ENCODE data around the gene TPRA1.

TPRA1 gene

GRCh38 chr3:127590593-127591465 is at the start of gene TPRA1:
TSS of gene TPRA1 (minus strand) at chr3:127590733. CDS start at chr3:127580146, 10,587 bp downstream.
- H3K27ac ChIP-seq (ENCODE audit: low read length), result peak within 1 kb of the TSS; percentile 84

GRCh38 chr3:127640042-127640355 is 49.5 kb upstream of the TPRA1 start:
- Histone ChIP-seq H3K4me3 (ENCODE audit: low read length) (no peak overlapping the region), H3K9me3 (ENCODE audit: control insufficient read depth, low read depth, low read length) (no peaks in the 10 kb centered on the region), H3K36me3 (ENCODE audit: control insufficient read depth, low read depth, low read length) (peaks cover 3% of the 10 kb centered on the region), H3K27me3 (ENCODE audit: control insufficient read depth, insufficient read depth, low read length) (no peaks in the 10 kb centered on the region), H3K9ac (ENCODE audit: low read length) (no peak overlapping the region), H3K27ac (ENCODE audit: low read length) (no peak overlapping the region), H3K4me1 (ENCODE audit: control insufficient read depth, low read depth, low read length) (no peaks in the 10 kb centered on the region)

More at GRCh38 chr3:127590593-127591465, at the start of gene TPRA1:
- Histone ChIP-seq H3K4me3 (ENCODE audit: low read length) (peak within 1 kb of the TSS; percentile 82), H3K9me3 (ENCODE audit: control insufficient read depth, low read depth, low read length) (no peaks in the 10 kb centered on the region), H3K4me1 (ENCODE audit: control insufficient read depth, low read depth, low read length) (peaks cover 9% of the 10 kb centered on the region), H3K27me3 (ENCODE audit: control insufficient read depth, insufficient read depth, low read length) (peaks cover 8% of the 10 kb centered on the region), H3K9ac (ENCODE audit: low read length) (peak within 1 kb of the TSS; percentile 82), H3K36me3 (ENCODE audit: control insufficient read depth, low read depth, low read length) (no peaks in the 10 kb centered on the region)

- H3K4me1 ChIP-seq (ENCODE audit: control insufficient read depth, low read depth, low read length), result no peaks in the 10 kb centered on the region
- no peak overlapping the region for H3K27ac ChIP-seq (ENCODE audit: low read length)
- H3K9me3 ChIP-seq (ENCODE audit: control insufficient read depth, low read depth, low read length), result no peaks in the 10 kb centered on the region
- H3K36me3 ChIP-seq (ENCODE audit: control insufficient read depth, low read depth, low read length), result peaks cover 3% of the 10 kb centered on the region
- H3K9ac ChIP-seq (ENCODE audit: low read length), result no peak overlapping the region
- no peak overlapping the region for H3K4me3 ChIP-seq (ENCODE audit: low read length)
- no peaks in the 10 kb centered on the region for H3K27me3 ChIP-seq (ENCODE audit: control insufficient read depth, insufficient read depth, low read length)
Measured at GRCh38 chr3:127639173-127640041, 48.9 kb upstream of the TPRA1 start.

- no peak overlapping the region for H3K4me3 ChIP-seq (ENCODE audit: low read length)
- H3K27ac ChIP-seq (ENCODE audit: low read length), result no peak overlapping the region
- peaks cover 3% of the 10 kb centered on the region for H3K36me3 ChIP-seq (ENCODE audit: control insufficient read depth, low read depth, low read length)
- no peaks in the 10 kb centered on the region for H3K27me3 ChIP-seq (ENCODE audit: control insufficient read depth, insufficient read depth, low read length)
- no peak overlapping the region for H3K9ac ChIP-seq (ENCODE audit: low read length)
- H3K4me1 ChIP-seq (ENCODE audit: control insufficient read depth, low read depth, low read length), result peaks cover 6% of the 10 kb centered on the region
- no peaks in the 10 kb centered on the region for H3K9me3 ChIP-seq (ENCODE audit: control insufficient read depth, low read depth, low read length)
Measured at GRCh38 chr3:127637971-127638370, 47.4 kb upstream of the TPRA1 start.

GRCh38 chr3:127637546-127637945 is 47.0 kb upstream of the TPRA1 start:
- H3K27ac ChIP-seq (ENCODE audit: low read length), result no peak overlapping the region
- H3K36me3 ChIP-seq (ENCODE audit: control insufficient read depth, low read depth, low read length), result peaks cover 3% of the 10 kb centered on the region
- H3K27me3 ChIP-seq (ENCODE audit: control insufficient read depth, insufficient read depth, low read length), result no peaks in the 10 kb centered on the region
- peaks cover 6% of the 10 kb centered on the region for H3K4me1 ChIP-seq (ENCODE audit: control insufficient read depth, low read depth, low read length)
- no peak overlapping the region for H3K9ac ChIP-seq (ENCODE audit: low read length)
- H3K9me3 ChIP-seq (ENCODE audit: control insufficient read depth, low read depth, low read length), result no peaks in the 10 kb centered on the region
- H3K4me3 ChIP-seq (ENCODE audit: low read length), result no peak overlapping the region

GRCh38 chr3:127634653-127635052 is 44.1 kb upstream of the TPRA1 start:
- Histone ChIP-seq H3K27me3 (ENCODE audit: control insufficient read depth, insufficient read depth, low read length) (peaks cover 7% of the 10 kb centered on the region), H3K27ac (ENCODE audit: low read length) (no peak overlapping the region), H3K4me3 (ENCODE audit: low read length) (no peak overlapping the region), H3K9me3 (ENCODE audit: control insufficient read depth, low read depth, low read length) (no peaks in the 10 kb centered on the region), H3K9ac (ENCODE audit: low read length) (no peak overlapping the region), H3K36me3 (ENCODE audit: control insufficient read depth, low read depth, low read length) (peaks cover under 1% of the 10 kb centered on the region), H3K4me1 (ENCODE audit: control insufficient read depth, low read depth, low read length) (peaks cover 6% of the 10 kb centered on the region)

GRCh38 chr3:127632035-127632820 is 41.7 kb upstream of the TPRA1 start:
- Histone ChIP-seq H3K4me3 (ENCODE audit: low read length) (no peak overlapping the region), H3K4me1 (ENCODE audit: control insufficient read depth, low read depth, low read length) (peaks cover 6% of the 10 kb centered on the region), H3K9me3 (ENCODE audit: control insufficient read depth, low read depth, low read length) (peaks cover 2% of the 10 kb centered on the region), H3K36me3 (ENCODE audit: control insufficient read depth, low read depth, low read length) (no peaks in the 10 kb centered on the region), H3K9ac (ENCODE audit: low read length) (no peak overlapping the region), H3K27me3 (ENCODE audit: control insufficient read depth, insufficient read depth, low read length) (peaks cover 27% of the 10 kb centered on the region), H3K27ac (ENCODE audit: low read length) (no peak overlapping the region)

- H3K27ac ChIP-seq (ENCODE audit: low read length), result no peak overlapping the region
- H3K36me3 ChIP-seq (ENCODE audit: control insufficient read depth, low read depth, low read length), result no peaks in the 10 kb centered on the region
- peaks cover 6% of the 10 kb centered on the region for H3K4me1 ChIP-seq (ENCODE audit: control insufficient read depth, low read depth, low read length)
- no peak overlapping the region for H3K9ac ChIP-seq (ENCODE audit: low read length)
- peaks cover 36% of the 10 kb centered on the region for H3K27me3 ChIP-seq (ENCODE audit: control insufficient read depth, insufficient read depth, low read length)
- no peak overlapping the region for H3K4me3 ChIP-seq (ENCODE audit: low read length)
- peaks cover 2% of the 10 kb centered on the region for H3K9me3 ChIP-seq (ENCODE audit: control insufficient read depth, low read depth, low read length)
Measured at GRCh38 chr3:127630811-127631714, 40.5 kb upstream of the TPRA1 start.

GRCh38 chr3:127629467-127630403 is 39.2 kb upstream of the TPRA1 start:
- peak overlapping the region; percentile 44 for H3K4me3 ChIP-seq (ENCODE audit: low read length)
- peaks cover 2% of the 10 kb centered on the region for H3K9me3 ChIP-seq (ENCODE audit: control insufficient read depth, low read depth, low read length)
- no peak overlapping the region for H3K9ac ChIP-seq (ENCODE audit: low read length)
- H3K4me1 ChIP-seq (ENCODE audit: control insufficient read depth, low read depth, low read length), result peaks cover 6% of the 10 kb centered on the region
- peaks cover 36% of the 10 kb centered on the region for H3K27me3 ChIP-seq (ENCODE audit: control insufficient read depth, insufficient read depth, low read length)
- no peak overlapping the region for H3K27ac ChIP-seq (ENCODE audit: low read length)
- no peaks in the 10 kb centered on the region for H3K36me3 ChIP-seq (ENCODE audit: control insufficient read depth, low read depth, low read length)

All from iPS-18a (cell line).